HG02943 (cell line): ENCODE measurements around the gene XRCC4.
A peak's percentile ranks its signal among the peaks of the same experiment; 100 is the strongest.
"Not testable (repeated sequence)": the region's sequence is repeated elsewhere in the genome, so short reads cannot be mapped to it uniquely, and the experiment has no call there.

Source experiments
- ATAC-seq: cut with Tn5 transposase; IDR thresholded peaks from one replicate; pipeline ENCODE4 v1.9.1; 2021; ENCODE audit warnings: mild to moderate bottlenecking, low read depth, moderate library complexity; ENCODE audit not compliant: unreplicated experiment

Gene XRCC4

GRCh38 chr5:83337453-83338035 lies 260.2 kb downstream of the XRCC4 start:
- ATAC-seq: no peak

GRCh38 chr5:83340511-83340918 lies 263.2 kb downstream of the XRCC4 start:
- no peak for ATAC-seq

- ATAC-seq: no peak
Measured at GRCh38 chr5:83341815-83342334, 264.5 kb downstream of the XRCC4 start.

- no peak for ATAC-seq
Measured at GRCh38 chr5:83342465-83342864, 265.1 kb downstream of the XRCC4 start.

- no peak for ATAC-seq
Measured at GRCh38 chr5:83343299-83343698, 266.0 kb downstream of the XRCC4 start.

GRCh38 chr5:83345423-83345822 lies 268.1 kb downstream of the XRCC4 start:
- ATAC-seq: no peak

- no peak for ATAC-seq
Measured at GRCh38 chr5:83348281-83348780, 271.0 kb downstream of the XRCC4 start.

- ATAC-seq: no peak
Measured at GRCh38 chr5:83353231-83353630, 275.9 kb downstream of the XRCC4 start.

- ATAC-seq: no peak
Measured at GRCh38 chr5:83353774-83354173, 276.4 kb downstream of the XRCC4 start.

GRCh38 chr5:83354958-83355357 lies 277.6 kb downstream of the XRCC4 start:
- no peak for ATAC-seq

GRCh38 chr5:83355482-83356014 lies 278.2 kb downstream of the XRCC4 start:
- ATAC-seq: not testable (repeated sequence)

- no peak for ATAC-seq
Measured at GRCh38 chr5:83357621-83358231, 280.4 kb downstream of the XRCC4 start.

- ATAC-seq: no peak
Measured at GRCh38 chr5:83360573-83360972, 283.2 kb downstream of the XRCC4 start.

- ATAC-seq: no peak
Measured at GRCh38 chr5:83362526-83362925, 285.2 kb downstream of the XRCC4 start.

GRCh38 chr5:83363111-83363885 lies 286.0 kb downstream of the XRCC4 start:
- ATAC-seq: no peak

- ATAC-seq: no peak
Measured at GRCh38 chr5:83363886-83364275, 286.5 kb downstream of the XRCC4 start.

GRCh38 chr5:83364312-83365299 lies 287.3 kb downstream of the XRCC4 start:
- ATAC-seq: peak; percentile 54

GRCh38 chr5:83368319-83368718 lies 291.0 kb downstream of the XRCC4 start:
- no peak for ATAC-seq

- ATAC-seq: no peak
Measured at GRCh38 chr5:83368835-83369234, 291.5 kb downstream of the XRCC4 start.

- ATAC-seq: no peak
Measured at GRCh38 chr5:83370957-83371356, 293.6 kb downstream of the XRCC4 start.
